ENCODE data around the gene P2RX5. TPM values are rescaled to one million over a fixed set of nuclear protein-coding genes. Genes with fewer than 3 reads are reported as not detected.
"Not testable (repeated sequence)": the region's sequence is repeated elsewhere in the genome, so short reads cannot be mapped to it uniquely, and the experiment has no call there.

Gene P2RX5
- total RNA-seq, 1 donor from 2014 or later, result 2.5 TPM

DNA sequence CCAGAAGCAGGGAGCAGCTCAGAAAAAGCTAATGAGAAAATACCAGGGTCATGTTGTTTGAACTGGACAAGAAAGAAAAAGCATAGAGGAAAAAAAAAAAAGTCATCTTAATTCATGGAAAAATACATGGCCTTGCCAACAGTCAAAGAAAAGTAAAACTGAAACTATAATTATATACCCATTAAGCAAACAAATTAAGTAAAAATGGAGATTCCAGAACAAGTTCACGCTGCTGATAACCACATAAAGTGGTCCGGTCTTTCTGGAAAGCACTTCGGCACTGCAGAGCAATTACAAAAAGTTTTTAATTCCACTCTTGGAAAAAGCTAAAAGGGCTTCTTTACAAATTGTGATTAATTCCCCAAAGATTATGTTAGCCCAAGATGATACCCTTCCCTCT, 12.4 kb upstream of the P2RX5 start:
- H3K27ac ChIP-seq, result no peak overlapping the region
- intact Hi-C loops (cut with DNase I), result no loop called here
- H3K4me1 ChIP-seq, result no peaks in the 10 kb centered on the region
- ATAC-seq (no peak), DNase-seq (no peak)
- H3K4me3 ChIP-seq, result no peak overlapping the region
- TF ChIP-seq, protein P1, sequence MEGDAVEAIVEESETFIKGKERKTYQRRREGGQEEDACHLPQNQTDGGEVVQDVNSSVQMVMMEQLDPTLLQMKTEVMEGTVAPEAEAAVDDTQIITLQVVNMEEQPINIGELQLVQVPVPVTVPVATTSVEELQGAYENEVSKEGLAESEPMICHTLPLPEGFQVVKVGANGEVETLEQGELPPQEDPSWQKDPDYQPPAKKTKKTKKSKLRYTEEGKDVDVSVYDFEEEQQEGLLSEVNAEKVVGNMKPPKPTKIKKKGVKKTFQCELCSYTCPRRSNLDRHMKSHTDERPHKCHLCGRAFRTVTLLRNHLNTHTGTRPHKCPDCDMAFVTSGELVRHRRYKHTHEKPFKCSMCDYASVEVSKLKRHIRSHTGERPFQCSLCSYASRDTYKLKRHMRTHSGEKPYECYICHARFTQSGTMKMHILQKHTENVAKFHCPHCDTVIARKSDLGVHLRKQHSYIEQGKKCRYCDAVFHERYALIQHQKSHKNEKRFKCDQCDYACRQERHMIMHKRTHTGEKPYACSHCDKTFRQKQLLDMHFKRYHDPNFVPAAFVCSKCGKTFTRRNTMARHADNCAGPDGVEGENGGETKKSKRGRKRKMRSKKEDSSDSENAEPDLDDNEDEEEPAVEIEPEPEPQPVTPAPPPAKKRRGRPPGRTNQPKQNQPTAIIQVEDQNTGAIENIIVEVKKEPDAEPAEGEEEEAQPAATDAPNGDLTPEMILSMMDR (IDR thresholded peaks at IDR 0.05), result no peak
- H3K27me3 ChIP-seq (ENCODE audit: low read depth), result no peaks in the 10 kb centered on the region
- no peaks in the 10 kb centered on the region for H3K9me3 ChIP-seq
- peaks cover 10% of the 10 kb centered on the region for H3K36me3 ChIP-seq

DNA sequence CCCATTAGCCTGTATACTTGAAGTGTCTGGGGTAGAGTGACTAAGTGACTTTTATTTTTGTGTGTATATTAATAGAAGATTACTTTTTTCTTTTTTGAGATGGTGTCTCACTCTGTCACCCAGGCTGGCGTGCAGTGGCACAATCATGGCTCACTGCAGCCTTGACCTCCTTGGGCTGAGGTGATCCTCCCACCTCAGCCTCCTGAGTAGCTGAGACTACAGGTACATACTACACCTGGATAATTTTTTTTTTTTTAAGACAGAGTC, 9.7 kb upstream of the P2RX5 start:
- H3K4me1 ChIP-seq; intact Hi-C loops (cut with DNase I); H3K27me3 ChIP-seq (ENCODE audit: low read depth); H3K27ac ChIP-seq; H3K36me3 ChIP-seq; H3K9me3 ChIP-seq; DNase-seq; ATAC-seq; H3K4me3 ChIP-seq: not testable (repeated sequence)

DNA sequence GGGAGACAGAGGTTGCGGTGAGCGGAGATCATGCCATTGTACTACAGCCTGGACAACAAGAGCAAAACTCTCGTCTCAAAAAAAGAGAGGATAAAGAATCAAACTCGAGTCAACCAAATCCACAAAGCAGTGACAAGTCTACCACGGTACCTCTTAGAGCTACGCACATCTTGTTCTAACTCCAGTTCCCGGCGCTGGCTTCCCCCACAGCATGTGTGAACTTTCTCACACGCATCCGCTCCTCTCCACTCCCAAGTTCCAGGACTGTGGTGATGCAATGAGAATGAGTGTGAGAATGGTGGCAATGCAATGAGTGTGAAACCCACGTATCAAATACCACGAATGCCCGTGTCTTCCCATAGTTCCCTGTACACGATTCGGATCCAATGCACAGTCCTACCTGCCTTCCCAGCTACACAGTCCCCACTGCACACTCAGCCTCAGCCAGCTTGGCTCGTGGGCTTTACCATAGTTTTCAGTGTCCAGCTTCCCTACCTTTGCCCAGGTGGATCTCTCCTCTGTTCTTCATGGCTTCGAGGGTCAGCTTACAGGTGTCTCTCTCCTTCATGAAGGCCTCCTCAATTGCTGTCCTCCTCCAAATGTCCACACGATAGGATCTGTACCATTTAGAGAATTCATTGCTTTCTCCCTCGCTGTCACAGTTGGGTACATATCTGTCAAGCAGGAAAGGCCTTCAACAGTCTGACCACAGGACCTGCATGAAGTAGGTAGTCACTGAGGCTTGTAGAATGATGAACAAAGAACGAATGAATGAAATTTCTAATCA, 9.2 kb upstream of the P2RX5 start:
- Histone ChIP-seq H3K27ac (no peak overlapping the region), H3K36me3 (no peaks in the 10 kb centered on the region), H3K4me1 (no peaks in the 10 kb centered on the region), H3K27me3 (ENCODE audit: low read depth) (no peaks in the 10 kb centered on the region), H3K4me3 (no peak overlapping the region), H3K9me3 (no peaks in the 10 kb centered on the region)
- no peak for DNase-seq
- ATAC-seq, result no peak
- intact Hi-C loops (cut with DNase I), result no loop called here
- TF ChIP-seq, protein P1 (IDR thresholded peaks at IDR 0.05), result no peak

DNA sequence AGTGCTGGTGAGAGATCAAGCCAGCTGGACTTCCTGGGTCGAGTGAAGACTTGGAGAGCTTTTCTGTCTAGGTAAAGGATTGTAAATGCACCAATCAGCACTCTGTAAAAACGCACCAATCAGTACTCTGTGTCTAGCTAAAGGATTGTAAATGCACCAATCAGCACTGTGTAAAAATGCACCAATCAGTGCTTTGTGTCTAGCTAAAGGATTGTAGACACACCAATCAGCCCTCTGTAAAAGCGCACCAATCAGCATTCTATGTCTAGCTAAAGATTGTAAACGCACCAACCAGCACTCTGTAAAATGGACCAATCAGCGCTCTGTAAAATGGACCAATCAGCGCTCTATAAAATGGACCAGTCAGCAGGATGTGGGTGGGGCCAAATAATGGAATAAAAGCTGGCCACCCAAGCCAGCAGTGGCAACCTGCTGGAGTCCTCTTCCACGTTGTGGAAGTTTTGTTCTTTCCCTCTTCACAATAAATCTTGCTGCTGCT, 6.1 kb upstream of the P2RX5 start:
- ATAC-seq; H3K36me3 ChIP-seq; H3K27me3 ChIP-seq (ENCODE audit: low read depth); H3K4me3 ChIP-seq; H3K9me3 ChIP-seq; DNase-seq; H3K4me1 ChIP-seq; H3K27ac ChIP-seq; intact Hi-C loops (cut with DNase I): not testable (repeated sequence)

DNA sequence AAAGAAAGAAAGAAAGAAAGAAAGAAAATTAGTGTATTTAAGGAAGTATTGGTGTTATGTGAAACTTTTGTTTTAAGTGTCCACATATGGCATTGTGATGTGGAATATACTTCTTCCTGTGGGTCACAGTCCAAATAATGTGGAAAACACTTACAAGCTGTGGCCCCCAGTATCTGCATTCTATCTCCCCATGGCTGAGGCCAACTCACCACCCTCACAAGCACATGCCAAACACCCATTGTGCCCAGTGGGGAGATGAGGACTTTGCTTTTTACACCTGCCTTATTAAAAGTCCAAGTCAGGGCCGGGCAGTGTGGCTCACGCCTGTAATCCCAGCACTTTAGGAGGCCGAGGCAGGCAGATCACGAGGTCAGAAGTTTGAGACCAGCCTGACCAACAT, 4.0 kb upstream of the P2RX5 start:
- ATAC-seq (no peak), DNase-seq (no peak)
- H3K27ac ChIP-seq, result no peak overlapping the region
- no peak overlapping the region for H3K4me3 ChIP-seq
- peaks cover 28% of the 10 kb centered on the region for H3K27me3 ChIP-seq (ENCODE audit: low read depth)
- H3K36me3 ChIP-seq, result no peaks in the 10 kb centered on the region
- intact Hi-C loops (cut with DNase I), result no loop called here
- peaks cover 17% of the 10 kb centered on the region for H3K4me1 ChIP-seq
- no peaks in the 10 kb centered on the region for H3K9me3 ChIP-seq
- TF ChIP-seq, protein P1 (IDR thresholded peaks at IDR 0.05), result no peak

DNA sequence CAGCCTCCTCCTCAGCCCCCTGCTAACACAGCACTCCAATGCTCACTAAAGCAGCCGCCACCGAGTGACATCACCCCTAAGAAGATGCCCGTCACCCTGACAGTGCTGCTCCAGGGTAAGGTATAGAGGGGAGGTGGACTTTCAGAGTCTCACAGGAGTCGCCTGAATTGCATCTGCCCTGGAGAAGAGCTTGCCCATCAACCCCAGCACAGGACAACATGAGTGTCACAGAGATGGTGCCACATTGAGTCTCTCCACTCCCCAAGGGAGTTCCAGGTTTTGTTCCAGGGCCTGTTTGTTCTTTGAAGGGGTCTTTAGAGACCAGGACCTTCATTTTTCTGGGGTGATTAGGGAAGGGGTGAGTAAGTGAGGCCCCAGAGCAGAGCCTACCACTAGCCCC, 2.2 kb upstream of the P2RX5 start:
- Histone ChIP-seq H3K4me3 (no peak overlapping the region), H3K27me3 (ENCODE audit: low read depth) (peaks cover 46% of the 10 kb centered on the region), H3K4me1 (peaks cover 17% of the 10 kb centered on the region), H3K9me3 (no peaks in the 10 kb centered on the region), H3K27ac (no peak overlapping the region), H3K36me3 (no peaks in the 10 kb centered on the region)
- DNase-seq (no peak), ATAC-seq (no peak)
- intact Hi-C loops (cut with DNase I), result no loop called here
- TF ChIP-seq, protein P1 (IDR thresholded peaks at IDR 0.05), result no peak

Measured in lower lobe of right lung (tissue), 2 donors.